SK-N-SH (cell line): ENCODE measurements around the gene C10orf67. TPM values are rescaled to one million over a fixed set of nuclear protein-coding genes. Genes with fewer than 3 reads are reported as not detected.

Experiments used
- CTCF ChIA-PET: fragments of 300-600, 350-600 bp; formaldehyde crosslinking; extraction: SDS; loops from one replicate; lab custom pipeline; 2021; lab: Yijun Ruan, JAX
- POLR2A ChIA-PET: fragments of 350-600 bp; sonication (Branson Sonifier 250); formaldehyde crosslinking; extraction: SDS; loops from one replicate; lab custom pipeline; 2020; ENCODE audit warnings: antibody characterized with exemption, inconsistent platforms; lab: Yijun Ruan, JAX
- DNase-seq: peaks from one replicate; pipeline ENCODE4 v3.0.0; 2012
- H2AFZ ChIP-seq: fragments of 200-600 bp; sonication (generic); 2 replicates; pipeline ENCODE4 v1.8.1; 2016; ENCODE audit warnings: antibody characterized with exemption, mild to moderate bottlenecking, low read depth
- H3F3A ChIP-seq: fragments of 200-600 bp; sonication (generic); replicated peaks from 2 replicates; pipeline ENCODE3; 2016; ENCODE audit warnings: antibody characterized with exemption, mild to moderate bottlenecking; ENCODE audit not compliant: insufficient read depth
- H3K27ac ChIP-seq, 2 experiments: fragments of 200-500 bp in 1 of 2; fragments of 200-600 bp in 1 of 2; sonication (Bioruptor generic) in 1 of 2; sonication (generic), shearing (Covaris generic) in 1 of 2; 2 replicates each; pipeline versions ENCODE4 v1.5.1 to v1.6.1; 2014 to 2016; ENCODE audit warnings: low read depth in 2 of 2, inconsistent platforms in 1 of 2, low read length in 1 of 2, mild to moderate bottlenecking in 1 of 2, mixed read lengths in 1 of 2
- H3K27me3 ChIP-seq: fragments of 200-600 bp; sonication (generic), shearing (Covaris generic); 2 replicates; pipeline ENCODE4 v1.6.1; 2016; ENCODE audit warnings: mixed run types; ENCODE audit not compliant: insufficient read depth
- H3K36me3 ChIP-seq, 2 experiments: fragments of 200-500 bp in 1 of 2; fragments of 200-600 bp in 1 of 2; sonication (Bioruptor generic) in 1 of 2; sonication (generic) in 1 of 2; replicated peaks in 1 of 2; 2 replicates each; pipeline versions ENCODE3 to v1.5.1; 2014 to 2016; ENCODE audit warnings: low read length in 1 of 2, mild to moderate bottlenecking in 1 of 2; ENCODE audit not compliant: insufficient read depth in 2 of 2, control insufficient read depth in 1 of 2
- H3K4me1 ChIP-seq, 2 experiments: fragments of 200-500 bp in 1 of 2; fragments of 200-600 bp in 1 of 2; sonication (Bioruptor generic) in 1 of 2; sonication (generic), shearing (Covaris generic) in 1 of 2; 2 replicates each; pipeline versions ENCODE4 v1.5.1 to v1.6.1; 2014 to 2016; ENCODE audit warnings: low read depth in 1 of 2, low read length in 1 of 2, mixed run types in 1 of 2; ENCODE audit not compliant: insufficient read depth in 2 of 2, control insufficient read depth in 1 of 2
- H3K4me2 ChIP-seq: fragments of 200-600 bp; sonication (generic), shearing (Covaris generic); 2 replicates; pipeline ENCODE4 v1.6.1; 2017; ENCODE audit warnings: mixed run types
- H3K4me3 ChIP-seq, 2 experiments: fragments of 200-500 bp in 1 of 2; fragments of 200-600 bp in 1 of 2; sonication (Bioruptor generic) in 1 of 2; sonication (generic), shearing (Covaris generic) in 1 of 2; 2 replicates each; pipeline versions ENCODE4 v1.5.1 to v1.8.1; 2014 to 2016; ENCODE audit warnings: low read depth in 2 of 2, inconsistent platforms in 1 of 2, low read length in 1 of 2, mild to moderate bottlenecking in 1 of 2, mixed read lengths in 1 of 2, moderate library complexity in 1 of 2
- H3K79me2 ChIP-seq: fragments of 200-600 bp; sonication (generic); 2 replicates; pipeline ENCODE4 v1.8.1; 2017; ENCODE audit warnings: mild to moderate bottlenecking; ENCODE audit not compliant: insufficient read depth
- H3K9ac ChIP-seq: fragments of 200-600 bp; sonication (generic); 2 replicates; pipeline ENCODE4 v1.6.1; 2017; ENCODE audit warnings: mixed run types
- H3K9me2 ChIP-seq: fragments of 200-600 bp; sonication (generic); 2 replicates; pipeline ENCODE4 v1.6.1; 2017; ENCODE audit warnings: mixed run types
- H3K9me3 ChIP-seq: fragments of 200-600 bp; sonication (generic); 2 replicates; pipeline ENCODE4 v1.6.1; 2017; ENCODE audit warnings: mixed run types, mild to moderate bottlenecking, moderate library complexity
- H4K20me1 ChIP-seq: fragments of 200-600 bp; sonication (generic); 2 replicates; pipeline ENCODE4 v1.6.1; 2017; ENCODE audit warnings: mild to moderate bottlenecking, mixed run types; ENCODE audit not compliant: insufficient read depth
- CHD2 ChIP-seq: fragments of 150-350 bp; IDR thresholded peaks from 2 replicates; pipeline ENCODE4 v1.6.1; 2018; ENCODE audit warnings: low read length; ENCODE audit not compliant: partially characterized antibody
- ELF1 ChIP-seq: IDR thresholded peaks from 2 replicates; pipeline ENCODE4 v1.4.0; 2012
- FOSL2 ChIP-seq: IDR thresholded peaks from 2 replicates; pipeline ENCODE4 v1.4.0; 2012; ENCODE audit warnings: low read depth, mild to moderate bottlenecking, moderate library complexity, borderline replicate concordance
- FOXM1 ChIP-seq: IDR thresholded peaks from 2 replicates; pipeline ENCODE4 v1.4.0; 2012; ENCODE audit warnings: low read depth, mild to moderate bottlenecking
- JUND ChIP-seq: IDR thresholded peaks from 2 replicates; pipeline ENCODE4 v1.4.0; 2012
- MAX ChIP-seq: IDR thresholded peaks from 2 replicates; pipeline ENCODE4 v1.4.0; 2012; ENCODE audit warnings: low read depth
- NFIC ChIP-seq: IDR thresholded peaks from 2 replicates; pipeline ENCODE4 v1.4.0; 2012; ENCODE audit warnings: borderline replicate concordance
- PBX3 ChIP-seq: IDR thresholded peaks from 2 replicates; pipeline ENCODE4; 2012
- RAD21 ChIP-seq: IDR thresholded peaks from 2 replicates; pipeline ENCODE4 v1.6.1; 2012; ENCODE audit warnings: mild to moderate bottlenecking, low read length
- RCOR1 ChIP-seq: fragments of 150-350 bp; IDR thresholded peaks from 2 replicates; pipeline ENCODE4 v1.6.1; 2017; ENCODE audit warnings: antibody characterized with exemption, low read length
- RFX5 ChIP-seq: IDR thresholded peaks from 2 replicates; pipeline ENCODE4 v1.6.1; 2012; ENCODE audit warnings: mild to moderate bottlenecking, improper control_type of control experiment, low read length
- WGBS: methylation state at CpG from one replicate; pipeline ENCODE4 v1.1.6; 2017; ENCODE audit warnings: low lambda C conversion rate; 5-methylcytosine and 5-hydroxymethylcytosine counted together
- polyA plus RNA-seq, 3 experiments: library from polyadenylated mRNA; depleted of rRNA; stranded (reverse); fragments of >200 nt; gene quantifications; 2 replicates each; pipeline ENCODE4 v1.2.3, GENCODE V29; 2012
- TF ChIP-seq, protein P1 (sequence below): IDR thresholded peaks from 2 replicates; pipeline ENCODE4 v1.6.1; 2012; ENCODE audit warnings: mild to moderate bottlenecking, low read depth, low read length, moderate library complexity
- TF ChIP-seq, protein P2 (sequence below): fragments of 150-350 bp; IDR thresholded peaks from 2 replicates; pipeline ENCODE4 v1.6.1; 2017; ENCODE audit warnings: antibody characterized with exemption, low read length, low read depth, borderline replicate concordance

Gene C10orf67
- polyA plus RNA-seq, 1 of the 3 experiments (the other 2 are of a cell fraction), result 0.97 TPM

DNA sequence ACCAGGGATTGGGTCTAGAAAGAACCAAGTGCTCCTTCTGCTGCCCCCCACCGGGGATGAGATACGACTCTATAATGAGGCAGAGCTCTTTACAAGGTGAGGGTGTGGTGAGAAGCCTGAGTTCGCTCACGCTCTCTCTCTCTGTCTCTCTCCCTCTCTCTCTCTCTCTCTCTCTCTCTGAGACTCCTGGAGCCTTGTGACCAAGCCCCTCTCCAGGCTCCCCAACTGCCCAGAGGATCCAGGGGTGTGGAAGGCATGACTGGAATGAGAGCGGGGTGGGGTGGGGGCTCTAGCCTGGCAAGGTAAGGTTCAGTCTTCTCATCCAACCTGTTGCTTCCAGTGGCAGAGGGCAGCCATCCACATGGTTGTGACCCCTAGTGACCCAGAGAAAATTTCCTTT, 155.6 kb downstream of the C10orf67 start:
- Histone ChIP-seq H3K36me3 (no peaks in the 10 kb centered on the region), H3K4me2 (no peak overlapping the region), H3K27ac (no peak overlapping the region), H3K9me2 (no peaks in the 10 kb centered on the region), H3K4me3 (no peak overlapping the region), H3K79me2 (no peaks in the 10 kb centered on the region), H3F3A (no peaks in the 10 kb centered on the region), H3K4me1 (no peaks in the 10 kb centered on the region), H2AFZ (no peak overlapping the region), H3K9me3 (no peaks in the 10 kb centered on the region), H3K9ac (no peak overlapping the region), H3K27me3 (peaks cover 20% of the 10 kb centered on the region), H4K20me1 (no peaks in the 10 kb centered on the region)
- DNase-seq, result no peak
- CTCF ChIA-PET, result interaction anchor here (1.6 kb wide), 1 partner anchor 31 kb away, joined by 5 read pairs; no protein-coding TSS in a partner anchor
- WGBS, result 56% methylated on average over 5 of the region's 5 CpGs
- no peak for TF ChIP-seq MAX
- TF ChIP-seq FOSL2, result no peak
- no peak for TF ChIP-seq JUND
- no peak for TF ChIP-seq PBX3
- TF ChIP-seq, protein P1, sequence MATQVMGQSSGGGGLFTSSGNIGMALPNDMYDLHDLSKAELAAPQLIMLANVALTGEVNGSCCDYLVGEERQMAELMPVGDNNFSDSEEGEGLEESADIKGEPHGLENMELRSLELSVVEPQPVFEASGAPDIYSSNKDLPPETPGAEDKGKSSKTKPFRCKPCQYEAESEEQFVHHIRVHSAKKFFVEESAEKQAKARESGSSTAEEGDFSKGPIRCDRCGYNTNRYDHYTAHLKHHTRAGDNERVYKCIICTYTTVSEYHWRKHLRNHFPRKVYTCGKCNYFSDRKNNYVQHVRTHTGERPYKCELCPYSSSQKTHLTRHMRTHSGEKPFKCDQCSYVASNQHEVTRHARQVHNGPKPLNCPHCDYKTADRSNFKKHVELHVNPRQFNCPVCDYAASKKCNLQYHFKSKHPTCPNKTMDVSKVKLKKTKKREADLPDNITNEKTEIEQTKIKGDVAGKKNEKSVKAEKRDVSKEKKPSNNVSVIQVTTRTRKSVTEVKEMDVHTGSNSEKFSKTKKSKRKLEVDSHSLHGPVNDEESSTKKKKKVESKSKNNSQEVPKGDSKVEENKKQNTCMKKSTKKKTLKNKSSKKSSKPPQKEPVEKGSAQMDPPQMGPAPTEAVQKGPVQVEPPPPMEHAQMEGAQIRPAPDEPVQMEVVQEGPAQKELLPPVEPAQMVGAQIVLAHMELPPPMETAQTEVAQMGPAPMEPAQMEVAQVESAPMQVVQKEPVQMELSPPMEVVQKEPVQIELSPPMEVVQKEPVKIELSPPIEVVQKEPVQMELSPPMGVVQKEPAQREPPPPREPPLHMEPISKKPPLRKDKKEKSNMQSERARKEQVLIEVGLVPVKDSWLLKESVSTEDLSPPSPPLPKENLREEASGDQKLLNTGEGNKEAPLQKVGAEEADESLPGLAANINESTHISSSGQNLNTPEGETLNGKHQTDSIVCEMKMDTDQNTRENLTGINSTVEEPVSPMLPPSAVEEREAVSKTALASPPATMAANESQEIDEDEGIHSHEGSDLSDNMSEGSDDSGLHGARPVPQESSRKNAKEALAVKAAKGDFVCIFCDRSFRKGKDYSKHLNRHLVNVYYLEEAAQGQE, result no peak
- no peak for TF ChIP-seq ELF1
- TF ChIP-seq NFIC, result no peak
- TF ChIP-seq RFX5, result no peak
- no peak for TF ChIP-seq FOXM1
- TF ChIP-seq RCOR1, result no peak
- TF ChIP-seq, protein P2, sequence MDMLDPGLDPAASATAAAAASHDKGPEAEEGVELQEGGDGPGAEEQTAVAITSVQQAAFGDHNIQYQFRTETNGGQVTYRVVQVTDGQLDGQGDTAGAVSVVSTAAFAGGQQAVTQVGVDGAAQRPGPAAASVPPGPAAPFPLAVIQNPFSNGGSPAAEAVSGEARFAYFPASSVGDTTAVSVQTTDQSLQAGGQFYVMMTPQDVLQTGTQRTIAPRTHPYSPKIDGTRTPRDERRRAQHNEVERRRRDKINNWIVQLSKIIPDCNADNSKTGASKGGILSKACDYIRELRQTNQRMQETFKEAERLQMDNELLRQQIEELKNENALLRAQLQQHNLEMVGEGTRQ, result no peak
- POLR2A ChIA-PET, result no interaction called here

- Histone ChIP-seq H3K27ac (no peak overlapping the region), H3K4me3 (no peak overlapping the region), H3K79me2 (no peaks in the 10 kb centered on the region), H3K9me2 (no peaks in the 10 kb centered on the region)
- TF ChIP-seq RAD21 (no peak), PBX3 (no peak), CHD2 (no peak)
- TF ChIP-seq, all 33 proteins: peak for 0
- Histone ChIP-seq H3K27me3 (peaks cover 18% of the 10 kb centered on the region), H3K9ac (no peak overlapping the region), H3K4me2 (no peak overlapping the region), H3K36me3 (no peaks in the 10 kb centered on the region), H2AFZ (no peak overlapping the region), H3K4me1 (no peaks in the 10 kb centered on the region), H4K20me1 (no peaks in the 10 kb centered on the region), H3K9me3 (no peaks in the 10 kb centered on the region), H3F3A (no peaks in the 10 kb centered on the region)
- ChIA-PET CTCF (interaction anchor here (0.5 to 1.5 kb wide), 3 partner anchors 29 to 107 kb away, joined by 4 to 7 read pairs (median 5); no protein-coding TSS in a partner anchor), POLR2A (no interaction called here)
- no peak for DNase-seq
- WGBS, result 11% methylated on average over 1 of the region's 1 CpG
Observed at GRCh38 chr10:23187155-23187554, 157.4 kb downstream of the C10orf67 start.
